A549 (cell line): Measurements from ENCODE around the gene POC1A.

Experiments
- CEBPB ChIP-seq, 2 experiments: fragments of >200 bp in 1 of 2; sonication (Bioruptor Twin) in 1 of 2; formaldehyde crosslinking in 1 of 2; IDR thresholded peaks; 2 replicates each; pipeline ENCODE4 v1.6.1; 2012 to 2016
- CHD2 ChIP-seq: fragments of 150-350 bp; IDR thresholded peaks from 2 replicates; pipeline ENCODE4 v1.6.1; 2014; ENCODE audit warnings: low read length; ENCODE audit not compliant: partially characterized antibody
- EP300 ChIP-seq, 2 experiments: fragments of >200 bp; sonication (Bioruptor Twin); formaldehyde crosslinking; IDR thresholded peaks; 2 replicates in 1 of 2; 3 replicates in 1 of 2; pipeline ENCODE4 v1.6.1; 2016 to 2017
- ESRRA ChIP-seq: fragments of 150-350 bp; IDR thresholded peaks from 2 replicates; pipeline ENCODE4 v1.6.1; 2014; ENCODE audit warnings: mild to moderate bottlenecking, low read length, borderline replicate concordance
- MAZ ChIP-seq: fragments of 150-350 bp; IDR thresholded peaks from 2 replicates; pipeline ENCODE4 v1.6.1; 2014; ENCODE audit warnings: antibody characterized with exemption, low read depth, low read length, borderline replicate concordance
- NPAS2 ChIP-seq: fragments of 250-450 bp; sonication (Bioruptor Pico); IDR thresholded peaks from 2 replicates; pipeline ENCODE4 v1.8.0; 2022; ENCODE audit warnings: mild to moderate bottlenecking, moderate library complexity, borderline replicate concordance
- POLR2A ChIP-seq: IDR thresholded peaks from 2 replicates; pipeline ENCODE4 v1.6.1; 2012; ENCODE audit warnings: mild to moderate bottlenecking, low read length
- RAD21 ChIP-seq, 2 experiments: fragments of >200 bp in 1 of 2; sonication (Bioruptor Twin) in 1 of 2; formaldehyde crosslinking in 1 of 2; IDR thresholded peaks in 1 of 2; conservative IDR thresholded peaks in 1 of 2; 2 replicates in 1 of 2; 3 replicates in 1 of 2; pipeline ENCODE4 v1.6.1; 2012 to 2018; ENCODE audit warnings: inconsistent platforms in 1 of 2
- TF ChIP-seq, protein P1 (sequence below): fragments of >200 bp; sonication (Bioruptor Twin); formaldehyde crosslinking; IDR thresholded peaks from 3 replicates; pipeline ENCODE4 v1.5.1; 2016

DNA sequence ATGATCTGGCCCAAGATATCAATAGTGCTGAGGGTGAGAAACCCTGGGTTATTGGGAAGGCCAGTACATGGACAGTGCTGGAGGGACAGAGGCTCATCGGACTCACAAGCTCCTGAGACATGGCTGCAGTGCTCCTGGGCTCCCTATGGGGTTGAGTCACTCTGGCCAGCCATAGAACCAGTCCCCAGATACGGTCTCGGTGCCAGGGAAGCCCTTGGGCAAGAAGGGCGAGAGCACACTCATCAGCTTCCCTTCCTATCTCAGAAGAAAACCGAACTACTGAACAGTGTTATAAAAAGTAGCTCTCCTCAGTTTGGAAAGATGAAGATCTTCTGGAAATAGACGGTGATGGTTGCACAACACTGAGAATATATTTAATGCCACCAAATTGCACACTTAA lies 34.4 kb downstream of the POC1A start:
- TF ChIP-seq, protein P1, sequence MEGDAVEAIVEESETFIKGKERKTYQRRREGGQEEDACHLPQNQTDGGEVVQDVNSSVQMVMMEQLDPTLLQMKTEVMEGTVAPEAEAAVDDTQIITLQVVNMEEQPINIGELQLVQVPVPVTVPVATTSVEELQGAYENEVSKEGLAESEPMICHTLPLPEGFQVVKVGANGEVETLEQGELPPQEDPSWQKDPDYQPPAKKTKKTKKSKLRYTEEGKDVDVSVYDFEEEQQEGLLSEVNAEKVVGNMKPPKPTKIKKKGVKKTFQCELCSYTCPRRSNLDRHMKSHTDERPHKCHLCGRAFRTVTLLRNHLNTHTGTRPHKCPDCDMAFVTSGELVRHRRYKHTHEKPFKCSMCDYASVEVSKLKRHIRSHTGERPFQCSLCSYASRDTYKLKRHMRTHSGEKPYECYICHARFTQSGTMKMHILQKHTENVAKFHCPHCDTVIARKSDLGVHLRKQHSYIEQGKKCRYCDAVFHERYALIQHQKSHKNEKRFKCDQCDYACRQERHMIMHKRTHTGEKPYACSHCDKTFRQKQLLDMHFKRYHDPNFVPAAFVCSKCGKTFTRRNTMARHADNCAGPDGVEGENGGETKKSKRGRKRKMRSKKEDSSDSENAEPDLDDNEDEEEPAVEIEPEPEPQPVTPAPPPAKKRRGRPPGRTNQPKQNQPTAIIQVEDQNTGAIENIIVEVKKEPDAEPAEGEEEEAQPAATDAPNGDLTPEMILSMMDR, result no peak
- TF ChIP-seq ESRRA, result no peak
- TF ChIP-seq RAD21 (conservative IDR thresholded peaks at IDR 0.05 in 1 of 2, IDR thresholded peaks at IDR 0.05 in 1 of 2), result no peak
- TF ChIP-seq EP300 (IDR thresholded peaks at IDR 0.05), result no peak
- no peak for TF ChIP-seq POLR2A
- no peak for TF ChIP-seq NPAS2 (CRISPR knock-in tag)
- TF ChIP-seq CHD2, result no peak
- no peak for TF ChIP-seq CEBPB (IDR thresholded peaks at IDR 0.05)
- no peak for TF ChIP-seq MAZ
